Lung (tissue), 13 donors: ENCODE measurements around the gene UBE4A. TPM values are rescaled to one million over a fixed set of nuclear protein-coding genes. Genes with fewer than 3 reads are reported as not detected.

Source experiments
- ATAC-seq: fragments of 200-7000 bp; cut with Tn5 transposase; one replicate; pipeline ENCODE4 v1.9.1; 2020; ENCODE audit warnings: moderate number of reproducible peaks; ENCODE audit not compliant: insufficient read depth, low FRiP score
- DNase-seq, 3 donors: peaks; one replicate each; pipeline ENCODE4 v3.0.0-alpha.2; 2013 to 2017
- H3K27ac ChIP-seq, 2 donors: one replicate each; pipeline ENCODE4 v1.5.1; 2013; ENCODE audit warnings: mild to moderate bottlenecking in 2 of 2, moderate library complexity in 2 of 2, control low read depth in 1 of 2, inconsistent platforms in 1 of 2, low read depth in 1 of 2, low read length in 1 of 2
- H3K27me3 ChIP-seq, 3 donors: one replicate each; pipeline ENCODE4 v1.5.1; 2013; ENCODE audit warnings: low read length in 2 of 3; ENCODE audit not compliant: control insufficient read depth in 3 of 3, insufficient read depth in 3 of 3
- H3K36me3 ChIP-seq, 4 donors: one replicate each; pipeline ENCODE4 v1.5.1; 2013; ENCODE audit warnings: low read length in 4 of 4, mild to moderate bottlenecking in 1 of 4, moderate library complexity in 1 of 4; ENCODE audit not compliant: control insufficient read depth in 4 of 4, insufficient read depth in 4 of 4
- H3K4me1 ChIP-seq, 5 donors: one replicate each; pipeline ENCODE4 v1.5.1; 2013; ENCODE audit warnings: low read length in 5 of 5, mild to moderate bottlenecking in 2 of 5, moderate library complexity in 1 of 5; ENCODE audit not compliant: control insufficient read depth in 5 of 5, insufficient read depth in 5 of 5
- H3K4me3 ChIP-seq: one replicate; pipeline ENCODE4 v1.5.1; 2013; ENCODE audit warnings: mild to moderate bottlenecking, control low read depth, moderate library complexity
- H3K9ac ChIP-seq, 2 donors: one replicate each; pipeline ENCODE4 v1.5.1; 2013; ENCODE audit warnings: low read length in 2 of 2, control low read depth in 1 of 2; ENCODE audit not compliant: insufficient read depth in 1 of 2
- H3K9me3 ChIP-seq, 4 donors: one replicate each; pipeline ENCODE4 v1.5.1; 2013; ENCODE audit warnings: low read length in 3 of 4, mild to moderate bottlenecking in 1 of 4, moderate library complexity in 1 of 4; ENCODE audit not compliant: control insufficient read depth in 4 of 4, insufficient read depth in 3 of 4
- CTCF ChIP-seq: IDR thresholded peaks from 2 replicates; pipeline ENCODE4 v1.5.1; 2012; ENCODE audit warnings: mild to moderate bottlenecking; ENCODE audit errors: control extremely low read depth, extremely low read depth
- WGBS, 2 donors: extraction: QIAGEN DNeasy Blood & Tissue Kit; methylation state at CpG; one replicate each; pipeline ENCODE4 v1.1.7; 2013; 5-methylcytosine and 5-hydroxymethylcytosine counted together
- polyA plus RNA-seq, 2 donors: library from polyadenylated mRNA; stranded (reverse); fragments of 200-250 nt; gene quantifications; one replicate each; pipeline ENCODE4 v1.2.1, GENCODE V29; 2013
- small RNA-seq: library from RNA; depleted of rRNA; stranded (forward); fragments of <200 nt; gene quantifications from one replicate; pipeline ENCODE3, GENCODE V24; 2014; ENCODE audit warnings: low replicate concordance
- total RNA-seq, 2 donors: library from RNA; depleted of rRNA in 1 of 2; stranded (reverse); fragments of >200 nt in 1 of 2; gene quantifications; one replicate each; pipeline ENCODE4 v1.2.1, GENCODE V29; 2014 to 2021
- donor health status: control.
- donor health status: control.
- donor health status: Bipolar disorder and iron deficiency.
- donor health status: healthy.
- donor health status: DM: yes; HTN: yes; CAD: no.

The UBE4A gene
- total and polyA plus RNA-seq, 4 donors: 14.9 to 53.2 (median 27.8) TPM

GRCh38 chr11:118447423-118447822 lies 88.0 kb downstream of the UBE4A start:
- 95 to 96% methylated on average over 4 of the region's 4 CpGs for WGBS, 2 donors
- DNase-seq (no peak), ATAC-seq (no peak)
- no peaks in the 10 kb centered on the region for H3K9me3 ChIP-seq
- no peak overlapping the region for H3K27ac ChIP-seq
- H3K4me1 ChIP-seq: peaks cover 0 to 7% (median 2%) of the 10 kb centered on the region in 5 donors
- TF ChIP-seq CTCF: no peak
- no peak overlapping the region for H3K4me3 ChIP-seq
- no peaks in the 10 kb centered on the region for H3K27me3 ChIP-seq
- no peak overlapping the region for H3K9ac ChIP-seq
- peaks cover 0 to 4% (median 1%) of the 10 kb centered on the region in 4 donors for H3K36me3 ChIP-seq

- TF ChIP-seq CTCF: no peak
- no peak overlapping the region for H3K27ac ChIP-seq
- H3K4me1 ChIP-seq: peaks cover 0 to 7% (median under 1%) of the 10 kb centered on the region in 5 donors
- H3K9me3 ChIP-seq: no peaks in the 10 kb centered on the region
- no peak overlapping the region for H3K9ac ChIP-seq
- DNase-seq (no peak), ATAC-seq (no peak)
- H3K36me3 ChIP-seq: peaks cover 0 to 4% (median 1%) of the 10 kb centered on the region in 4 donors
- no peak overlapping the region for H3K4me3 ChIP-seq
- H3K27me3 ChIP-seq: no peaks in the 10 kb centered on the region
These were observed 88.9 kb downstream of the UBE4A start for GRCh38 chr11:118448294-118448693.

Small RNA genes lying within 50 kb of the gene (small RNA-seq; reads per million reads assigned to genes)
- not detected for gene AP001582.1

Other genes starting within 250 kb of the UBE4A start
- gene SCN4B, start 206.8 kb upstream of the UBE4A start, total RNA-seq: 1 to 10 TPM; 3.1 to 5.2 TPM
- gene SCN4B, start 206.8 kb upstream of the UBE4A start, polyA plus RNA-seq: 1 to 10 TPM in 1 of 2 donors, under 1 TPM in 1; 0.95 to 1.5 TPM
- 1 to 10 TPM; 1.0 to 1.6 TPM for gene SCN2B, start 183.0 kb upstream of the UBE4A start, total RNA-seq
- gene SCN2B, start 183.0 kb upstream of the UBE4A start, polyA plus RNA-seq: under 1 TPM; 0.03 to 0.20 TPM
- gene JAML, start 134.6 kb upstream of the UBE4A start, total RNA-seq: 10 to 100 TPM; 29.3 to 49.1 TPM
- 10 to 100 TPM; 34.4 to 36.5 TPM for gene JAML, start 134.6 kb upstream of the UBE4A start, polyA plus RNA-seq
- gene MPZL3, start 107.2 kb upstream of the UBE4A start, total RNA-seq: 10 to 100 TPM; 12.4 to 22.6 TPM
- 1 to 10 TPM; 7.7 to 9.9 TPM for gene MPZL3, start 107.2 kb upstream of the UBE4A start, polyA plus RNA-seq
- gene MPZL2, start 95.3 kb upstream of the UBE4A start, total RNA-seq: 100 to 1,000 TPM; 116 to 143 TPM
- 100 to 1,000 TPM in 1 of 2 donors, 10 to 100 TPM in 1; 87.2 to 120 TPM for gene MPZL2, start 95.3 kb upstream of the UBE4A start, polyA plus RNA-seq
- 1 to 10 TPM; 4.4 to 5.3 TPM for gene CD3E, start 54.9 kb upstream of the UBE4A start, total RNA-seq
- gene CD3E, start 54.9 kb upstream of the UBE4A start, polyA plus RNA-seq: 1 to 10 TPM; 5.1 to 5.7 TPM
- gene CD3D, start 16.9 kb upstream of the UBE4A start, total RNA-seq: 1 to 10 TPM; 3.8 to 9.3 TPM
- 1 to 10 TPM; 8.0 to 9.9 TPM for gene CD3D, start 16.9 kb upstream of the UBE4A start, polyA plus RNA-seq
- 1 to 10 TPM; 1.5 to 2.7 TPM for gene CD3G, start 15.3 kb upstream of the UBE4A start, total RNA-seq
- under 1 TPM; 0.55 to 0.73 TPM for gene CD3G, start 15.3 kb upstream of the UBE4A start, polyA plus RNA-seq
- gene ATP5MG, start 42.0 kb downstream of the UBE4A start, total RNA-seq: 100 to 1,000 TPM in 1 of 2 donors, 10 to 100 TPM in 1; 50.4 to 143 TPM
- gene ATP5MG, start 42.0 kb downstream of the UBE4A start, polyA plus RNA-seq: 100 to 1,000 TPM in 1 of 2 donors, 10 to 100 TPM in 1; 96.7 to 367 TPM
- 100 to 1,000 TPM in 1 of 2 donors, 10 to 100 TPM in 1; 44.5 to 127 TPM for gene KMT2A, start 76.9 kb downstream of the UBE4A start, total RNA-seq
- 1 to 10 TPM; 7.7 to 9.5 TPM for gene KMT2A, start 76.9 kb downstream of the UBE4A start, polyA plus RNA-seq
- 1 to 10 TPM in 1 of 2 donors, under 1 TPM in 1; 0.95 to 1.6 TPM for gene TTC36, start 167.9 kb downstream of the UBE4A start, total RNA-seq
- under 1 TPM; 0.14 to 0.40 TPM for gene TTC36, start 167.9 kb downstream of the UBE4A start, polyA plus RNA-seq
- 10 to 100 TPM; 20.1 to 32.0 TPM for gene TMEM25, start 171.6 kb downstream of the UBE4A start, total RNA-seq
- gene TMEM25, start 171.6 kb downstream of the UBE4A start, polyA plus RNA-seq: 10 to 100 TPM in 1 of 2 donors, 1 to 10 TPM in 1; 8.8 to 14.4 TPM
- 10 to 100 TPM; 27.2 to 32.9 TPM for gene IFT46, start 206.3 kb downstream of the UBE4A start, total RNA-seq
- 10 to 100 TPM; 15.3 to 21.7 TPM for gene IFT46, start 206.3 kb downstream of the UBE4A start, polyA plus RNA-seq
- 100 to 1,000 TPM; 114 to 123 TPM for gene ARCN1, start 212.8 kb downstream of the UBE4A start, total RNA-seq
- 10 to 100 TPM; 72.4 to 97.6 TPM for gene ARCN1, start 212.8 kb downstream of the UBE4A start, polyA plus RNA-seq
- 10 to 100 TPM; 82.8 to 90.5 TPM for gene PHLDB1, start 248.0 kb downstream of the UBE4A start, total RNA-seq
- gene PHLDB1, start 248.0 kb downstream of the UBE4A start, polyA plus RNA-seq: 10 to 100 TPM; 27.3 to 69.3 TPM